ENCODE results near the gene PLA2G4A.

The PLA2G4A gene

DNA sequence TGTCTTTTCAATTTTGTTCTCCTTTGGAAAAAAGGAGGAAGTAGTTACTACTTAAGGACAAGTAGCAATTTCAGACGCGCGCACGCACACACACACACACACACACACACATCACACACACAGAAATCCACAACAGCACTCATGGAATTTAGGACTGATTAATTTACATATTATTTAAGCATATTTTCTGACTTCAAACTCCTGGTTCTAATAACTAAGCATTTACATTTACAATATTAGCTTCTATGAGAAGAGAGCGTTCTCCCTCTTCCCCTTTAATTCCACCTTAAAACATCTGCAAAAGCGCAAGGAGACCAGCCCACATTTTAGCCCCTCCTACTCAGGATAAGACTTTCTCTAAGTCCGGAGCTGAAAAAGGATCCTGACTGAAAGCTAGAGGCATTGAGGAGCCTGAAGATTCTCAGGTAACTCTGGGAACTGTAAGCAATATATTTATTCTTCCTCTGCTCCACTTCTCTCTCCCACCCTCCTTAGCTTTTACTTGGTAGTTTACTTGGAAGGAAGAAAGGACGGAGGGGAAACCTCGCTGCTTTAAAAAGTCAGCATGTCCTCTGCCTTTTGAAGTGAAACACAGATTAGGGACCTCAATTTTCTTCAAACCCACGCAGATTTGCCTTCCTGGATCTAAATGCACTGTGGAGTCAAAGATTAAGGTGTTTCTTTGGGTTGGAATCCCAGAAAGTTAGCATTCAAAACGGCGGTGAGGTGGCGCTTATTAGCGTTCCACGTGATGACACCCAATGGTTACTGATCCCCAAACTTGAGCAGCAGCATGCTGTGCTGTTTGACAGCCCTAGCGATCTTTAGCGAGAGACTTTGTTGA lies at the start of gene PLA2G4A:
TSS of gene PLA2G4A (plus strand) at position 339 of the 844 bp plus-strand sequence. CDS start 25,406 bp downstream, outside the sequence.
- peak; percentile 1 for DNase-seq

DNA sequence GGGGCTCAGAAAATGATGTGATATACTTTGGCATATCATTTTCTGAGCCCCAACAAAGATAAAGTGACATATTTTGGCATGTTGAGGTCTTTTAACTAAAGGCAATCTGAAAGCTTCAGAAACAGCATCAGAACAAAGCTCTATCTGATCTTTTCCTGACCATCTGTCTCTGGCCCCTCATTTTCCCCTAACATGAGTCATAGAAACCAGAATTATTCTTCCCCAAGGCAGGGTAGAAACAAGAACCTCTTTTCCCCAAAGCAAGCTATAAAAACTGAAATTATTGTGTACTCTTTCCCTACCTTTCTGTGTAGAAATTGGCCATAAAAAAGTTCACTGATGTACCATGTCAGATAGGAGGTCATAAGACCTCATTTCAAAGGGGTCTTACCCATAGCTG lies 48.7 kb upstream of the PLA2G4A start:
- DNase-seq: no peak

DNA sequence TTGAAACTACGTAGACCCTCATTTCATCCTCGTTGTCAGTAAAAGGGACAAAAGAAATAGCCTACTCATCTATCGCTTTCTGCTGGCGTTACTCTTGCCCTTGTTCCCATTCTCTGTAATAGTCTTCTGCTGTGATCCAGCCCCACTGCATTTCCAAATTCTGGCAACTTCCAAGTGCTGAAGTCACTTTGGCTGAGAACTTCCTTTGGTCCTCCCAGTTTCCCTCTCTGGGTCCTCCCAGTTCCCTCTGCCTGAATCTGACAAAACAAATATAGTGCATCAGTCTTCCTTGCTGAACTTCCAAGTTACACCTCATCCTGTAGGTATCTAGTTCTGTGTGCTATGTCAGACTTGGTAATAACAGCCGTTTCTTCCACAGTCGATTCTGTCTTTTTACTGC lies 47.0 kb upstream of the PLA2G4A start:
- DNase-seq: no peak

DNA sequence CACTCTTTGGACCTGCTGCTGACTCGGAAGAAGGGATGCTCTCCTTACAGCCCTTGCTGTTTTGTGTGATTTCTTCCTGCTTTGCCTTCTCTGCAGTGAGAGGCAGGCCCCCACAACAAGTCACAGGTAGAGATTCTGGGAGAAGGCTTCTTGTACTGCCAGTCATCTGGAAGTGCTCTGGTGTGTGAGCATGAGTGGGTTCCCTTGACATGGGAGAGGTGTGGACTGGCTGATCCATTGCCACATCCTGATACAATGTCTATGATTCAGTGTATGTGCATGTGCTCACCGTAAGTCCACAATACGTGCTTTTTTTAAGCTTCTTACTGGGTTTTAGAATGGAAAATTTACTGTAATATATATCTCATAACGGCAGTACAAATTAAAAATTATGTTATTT lies 46.0 kb upstream of the PLA2G4A start:
- no peak for DNase-seq

DNA sequence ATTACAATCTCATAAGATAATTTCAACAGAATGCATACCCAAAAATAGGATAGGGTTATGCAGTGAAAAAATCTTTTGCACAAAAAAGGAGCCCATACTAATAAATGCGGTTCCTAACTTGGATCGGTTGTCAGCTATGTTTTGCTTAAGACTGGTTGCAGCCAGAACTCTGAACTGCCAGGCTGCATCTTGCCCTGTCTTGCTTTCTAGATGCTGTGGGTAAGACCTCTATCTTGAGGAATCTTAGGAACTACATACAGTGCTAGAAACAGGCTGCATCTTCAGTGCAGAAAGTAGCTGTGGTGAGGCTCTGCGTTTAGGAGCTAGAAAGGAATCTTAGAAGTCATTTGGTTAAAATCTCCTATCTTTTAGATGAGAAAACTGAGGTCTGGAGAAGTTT lies 45.6 kb upstream of the PLA2G4A start:
- DNase-seq: no peak

DNA sequence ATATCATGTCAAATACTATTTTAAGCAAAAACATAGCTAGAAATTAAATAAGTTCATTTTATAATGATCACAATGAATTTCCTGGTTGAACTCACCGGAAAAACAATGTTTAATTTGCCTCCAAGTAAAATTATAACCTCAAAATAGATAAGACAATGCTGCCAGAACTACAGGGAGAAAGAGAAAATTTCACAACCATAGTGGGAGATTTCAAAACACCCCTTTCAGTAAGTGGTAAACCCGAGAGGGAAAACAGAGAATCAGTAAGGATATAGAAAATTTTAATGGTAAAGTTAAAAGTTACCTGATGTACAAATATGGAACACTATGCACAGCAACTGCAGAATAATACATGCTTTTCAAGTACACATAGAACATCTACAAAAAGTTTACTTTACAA lies 43.2 kb upstream of the PLA2G4A start:
- DNase-seq: no peak

DNA sequence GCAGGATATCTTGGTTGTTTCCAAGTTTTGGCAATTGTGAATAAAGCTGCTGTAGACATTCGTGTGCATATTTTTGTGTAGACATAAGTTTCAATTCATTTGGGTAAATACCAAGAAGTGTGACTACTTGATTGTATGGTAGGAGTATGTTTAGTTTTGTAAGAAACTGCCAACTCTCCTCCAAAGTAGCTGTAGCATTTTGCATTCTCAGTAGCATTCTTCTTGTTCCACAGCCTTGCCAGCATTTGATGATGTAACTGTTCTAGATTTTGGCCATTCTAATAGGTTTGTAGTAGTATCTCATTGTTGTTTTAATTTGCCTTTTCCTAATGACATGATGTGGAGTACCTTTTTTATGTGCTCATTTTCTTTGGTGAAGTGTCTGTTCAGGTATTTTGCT lies 38.6 kb upstream of the PLA2G4A start:
- DNase-seq: no peak

DNA sequence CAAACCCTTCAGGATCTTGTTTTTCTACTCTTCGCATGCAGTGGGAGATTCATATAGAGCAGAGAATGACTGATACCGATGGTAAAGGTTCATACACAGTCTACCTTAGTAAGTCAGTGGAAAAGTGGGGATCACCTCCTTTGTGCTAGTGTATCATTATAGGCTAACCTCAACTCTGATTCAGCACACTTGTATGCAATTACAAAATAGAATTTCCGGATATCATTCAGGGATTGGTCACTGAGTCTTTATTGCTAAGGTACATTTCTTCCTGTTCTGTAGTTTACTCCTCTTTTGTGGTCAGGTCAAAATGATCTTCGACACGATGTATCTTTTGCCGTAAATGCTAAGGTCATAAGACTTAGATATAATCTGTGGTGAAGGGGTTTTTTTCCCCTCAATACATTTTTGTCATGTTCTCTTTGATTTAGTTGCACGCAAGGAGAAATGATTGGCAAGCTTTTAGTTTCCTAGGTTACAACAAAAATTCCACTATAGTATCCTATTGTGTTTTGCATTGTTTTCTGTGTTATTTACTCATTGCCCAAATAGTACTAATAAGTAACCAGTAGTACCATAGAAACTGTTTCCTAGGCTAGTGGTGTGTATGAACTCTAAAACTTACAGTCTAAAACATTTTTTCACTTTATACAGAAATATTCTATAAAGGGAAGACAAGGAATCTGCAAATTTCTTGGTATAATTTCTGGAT lies 35.7 kb upstream of the PLA2G4A start:
- DNase-seq: no peak

DNA sequence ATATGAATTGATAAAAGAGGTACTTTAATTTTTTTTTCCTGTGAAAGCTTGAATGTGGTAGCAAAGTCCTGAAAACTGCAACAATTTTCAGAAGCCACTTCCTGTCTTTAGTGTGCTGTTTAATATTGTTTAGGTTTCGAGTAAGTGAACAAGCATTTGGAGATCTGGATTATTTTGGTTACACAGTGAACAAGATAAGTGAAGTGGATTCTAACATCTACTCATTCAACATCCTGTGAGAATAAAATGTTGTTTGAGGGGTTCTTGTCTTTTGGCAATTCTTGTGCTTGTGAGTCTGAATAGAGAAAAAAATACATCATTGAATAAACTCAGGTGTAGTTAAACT lies 35.2 kb upstream of the PLA2G4A start:
- DNase-seq: no peak

DNA sequence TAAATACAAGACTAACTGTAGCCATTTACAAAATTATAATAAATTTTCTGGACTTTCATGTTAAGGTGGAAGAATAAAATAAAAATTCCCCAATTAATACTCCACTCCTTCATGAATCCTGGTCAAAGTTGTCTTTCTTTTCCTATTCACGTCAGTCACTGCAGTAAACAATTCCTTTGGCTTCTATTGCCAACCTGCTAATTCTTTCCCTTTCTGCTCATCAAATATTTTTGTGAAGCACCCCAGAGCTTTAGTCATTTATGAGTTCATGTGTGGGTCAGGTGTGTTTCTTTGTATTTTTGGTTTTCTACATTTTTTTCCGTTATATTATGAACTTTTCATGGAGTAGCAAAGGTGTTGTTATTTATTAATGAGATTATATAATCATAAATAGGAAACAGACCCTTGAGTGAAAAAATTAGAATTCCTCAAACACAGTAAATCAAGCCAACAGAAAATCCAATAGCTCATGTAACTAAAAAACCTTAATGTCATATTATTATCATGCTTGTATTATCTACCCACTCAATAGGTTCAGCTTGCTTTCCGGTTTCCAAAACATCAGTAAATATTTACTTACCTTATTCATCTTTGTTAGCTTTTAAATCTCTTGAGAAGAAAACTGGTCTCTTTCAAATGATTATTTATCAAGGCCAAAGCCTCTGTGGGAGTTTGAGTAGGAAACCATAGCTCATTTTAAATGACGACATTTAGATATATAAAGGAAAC lies 29.6 kb upstream of the PLA2G4A start:
- no peak for DNase-seq

DNA sequence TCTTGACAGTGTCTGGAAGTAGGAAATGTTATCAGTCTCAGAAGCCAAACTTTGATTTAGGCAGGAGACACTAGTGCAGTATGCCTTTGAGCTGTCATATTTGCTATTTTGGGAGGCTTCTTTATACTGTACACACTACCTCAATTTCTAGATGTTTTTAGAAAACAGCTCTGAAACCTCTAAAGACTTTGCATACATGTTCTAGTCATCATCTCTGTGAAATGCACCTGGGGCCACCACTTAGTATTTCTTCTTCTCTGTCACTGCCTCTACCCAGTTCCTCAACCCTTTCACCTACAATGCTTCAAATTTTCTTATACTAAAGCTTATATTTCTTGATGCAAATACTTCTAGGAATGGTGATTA lies 29.1 kb upstream of the PLA2G4A start:
- no peak for DNase-seq

DNA sequence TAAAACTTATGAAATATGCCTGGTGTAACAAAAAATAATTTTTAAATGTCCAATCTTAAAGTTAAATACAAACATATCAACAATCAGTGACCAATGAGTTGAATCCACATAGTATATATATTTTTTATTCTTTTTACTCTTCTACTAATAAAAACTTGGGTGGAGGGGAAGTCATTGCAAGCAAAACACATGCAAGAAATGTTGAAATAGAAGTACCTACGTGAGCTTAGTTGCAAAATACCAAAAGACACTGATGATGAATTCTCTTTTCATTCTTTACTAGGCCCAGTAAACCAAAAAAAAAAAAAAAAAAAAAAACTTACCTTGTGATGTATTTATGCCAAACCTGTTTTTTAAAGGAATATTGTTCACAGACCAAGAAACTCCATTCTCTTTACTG lies 26.4 kb upstream of the PLA2G4A start:
- DNase-seq: no peak

DNA sequence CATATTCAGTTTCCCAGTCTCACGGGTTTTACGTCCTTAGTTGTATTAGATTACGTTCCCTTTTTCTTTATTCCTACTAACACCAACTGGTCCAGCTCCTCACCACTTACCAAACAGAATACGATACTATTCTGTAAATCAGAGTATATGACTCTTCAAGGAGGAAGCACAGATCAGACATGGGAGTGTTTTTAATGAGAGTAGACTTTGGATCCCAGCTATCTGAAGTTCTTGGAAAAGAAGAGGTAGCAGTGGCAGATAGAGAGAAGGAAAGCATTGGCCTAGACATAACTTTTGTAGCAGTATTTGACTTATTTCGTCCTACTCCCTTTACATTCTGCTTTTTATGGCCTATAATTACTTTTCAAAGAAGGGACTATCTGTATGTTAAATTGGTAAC lies 24.1 kb upstream of the PLA2G4A start:
- no peak for DNase-seq

DNA sequence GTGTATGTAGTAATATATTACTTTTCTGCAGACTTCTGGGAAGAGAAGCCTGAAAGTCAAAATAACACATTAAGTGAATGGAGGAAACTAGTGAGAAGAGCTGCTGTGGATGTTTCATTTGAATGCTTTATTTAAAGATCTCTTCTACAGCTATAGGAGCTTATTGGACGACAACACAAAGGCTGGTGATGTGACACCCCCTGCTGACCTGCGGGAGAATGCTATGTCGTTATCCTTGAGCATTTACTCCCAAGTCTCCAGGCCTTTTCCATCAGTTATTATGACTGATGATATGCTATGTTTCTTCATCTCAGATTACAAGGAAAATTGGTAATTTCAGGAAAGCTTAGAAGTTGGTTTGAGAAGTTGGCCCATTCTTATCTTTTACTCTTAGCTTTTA lies 22.3 kb upstream of the PLA2G4A start:
- DNase-seq: no peak

DNA sequence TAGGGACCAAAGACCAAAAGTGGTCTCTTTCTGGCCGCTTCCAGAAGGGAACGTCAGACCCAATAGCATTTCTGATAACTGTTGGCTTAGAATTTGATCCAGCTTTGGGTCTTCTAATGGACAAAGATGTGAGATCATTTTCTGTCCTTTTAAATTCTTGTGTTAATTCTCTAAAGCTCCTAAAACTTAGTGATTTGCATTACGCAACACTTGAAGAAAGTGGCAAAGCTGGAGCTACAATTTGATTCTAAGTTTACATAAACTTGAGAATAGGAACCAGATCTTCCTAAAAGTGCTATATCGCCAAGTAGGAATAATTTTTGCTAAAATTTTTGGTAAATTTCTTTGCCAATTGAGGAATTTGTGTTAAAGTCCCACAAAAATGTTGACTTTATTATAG lies 21.6 kb upstream of the PLA2G4A start:
- no peak for DNase-seq

DNA sequence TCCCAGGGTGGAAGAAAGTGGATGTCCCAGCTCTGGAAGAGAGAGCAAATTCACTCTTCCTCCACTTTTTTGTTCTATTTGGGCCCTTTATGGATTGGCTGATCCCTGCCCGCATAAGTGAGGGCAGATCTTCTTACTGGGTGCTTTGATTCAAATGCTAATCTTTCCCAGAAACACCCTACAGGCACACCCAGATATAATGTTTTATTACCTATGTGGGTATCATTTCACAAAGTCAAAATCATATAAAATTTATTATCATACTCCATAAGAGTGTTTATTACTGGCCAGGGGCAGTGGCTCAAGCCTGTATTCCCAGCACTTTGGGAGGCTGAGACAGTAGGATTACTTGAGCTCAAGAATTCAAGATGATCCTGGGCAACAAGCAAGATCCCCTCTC lies 16.9 kb upstream of the PLA2G4A start:
- DNase-seq: no peak

DNA sequence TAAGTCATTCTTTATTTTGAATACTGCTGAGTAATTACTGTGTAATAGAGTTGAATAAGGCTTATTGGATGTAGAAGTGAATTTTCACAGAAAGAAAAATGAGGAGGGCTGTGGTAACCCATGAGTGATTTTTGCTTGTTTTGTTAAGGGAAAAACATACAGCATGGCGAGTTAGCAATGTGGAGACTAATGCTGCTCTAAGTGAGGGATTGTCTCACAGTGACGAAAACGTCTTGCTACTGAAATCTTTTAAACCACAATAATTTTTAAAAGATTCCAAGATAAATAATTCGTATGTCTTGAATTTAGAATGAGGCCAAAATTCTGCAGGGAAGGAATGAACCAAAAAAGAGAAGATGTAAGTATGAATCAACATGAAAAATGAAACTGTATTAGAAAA lies 16.2 kb upstream of the PLA2G4A start:
- no peak for DNase-seq

DNA sequence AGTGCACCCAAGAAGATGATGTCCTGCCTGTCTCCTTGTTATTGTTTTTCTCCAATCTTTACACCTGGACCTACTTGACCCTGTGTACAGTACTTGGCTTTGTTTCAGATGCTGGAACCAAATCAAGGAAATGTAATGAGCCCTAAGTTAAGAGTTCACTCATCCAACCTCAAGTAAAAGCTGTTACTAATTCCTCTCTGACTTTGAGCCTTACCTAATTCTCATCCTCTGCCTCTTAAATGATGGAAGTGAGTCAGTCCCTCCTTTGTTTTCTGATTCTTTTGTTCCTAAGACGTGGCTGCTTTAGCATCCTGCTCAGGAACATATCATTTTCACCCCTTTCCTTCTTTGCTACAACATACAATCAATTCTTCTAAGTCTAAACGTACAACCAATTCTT lies 15.3 kb upstream of the PLA2G4A start:
- DNase-seq: no peak

DNA sequence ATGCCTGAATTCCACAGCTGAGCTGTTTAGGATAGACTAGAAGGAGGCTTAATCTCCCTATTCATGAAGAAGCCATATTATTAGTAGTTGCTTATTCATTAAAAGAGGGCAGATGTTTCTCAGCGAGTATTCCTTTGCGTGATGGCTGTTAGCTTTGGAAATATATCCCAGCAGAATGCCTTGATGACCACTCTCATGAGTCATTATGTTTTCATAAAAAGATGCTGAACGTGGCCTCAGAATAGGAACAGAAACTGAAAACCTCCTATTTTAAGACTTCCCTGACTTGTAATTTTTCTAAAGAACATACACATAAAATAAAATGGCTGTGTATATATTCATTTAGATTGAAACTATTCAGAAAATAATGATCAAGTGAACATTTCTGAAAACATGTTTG lies 9.6 kb upstream of the PLA2G4A start:
- no peak for DNase-seq

DNA sequence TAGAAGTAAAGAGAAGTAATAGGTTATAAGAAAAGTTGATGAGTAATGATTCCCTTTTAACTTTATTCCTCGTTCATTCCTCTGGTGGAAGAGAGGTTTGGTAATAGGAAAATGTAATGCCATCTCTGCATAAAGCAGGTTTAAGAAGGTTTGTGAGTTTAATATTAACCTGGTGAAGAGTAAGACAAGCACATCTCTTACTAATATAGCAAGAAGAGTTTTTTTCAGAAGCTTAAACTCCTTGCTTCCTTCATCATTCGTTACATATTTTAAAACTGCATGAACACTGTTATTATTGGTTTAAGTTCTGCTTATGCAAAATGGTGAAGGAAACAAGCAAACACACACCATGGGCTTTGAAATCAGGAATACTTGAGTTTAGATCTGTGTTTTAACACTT lies 9.2 kb upstream of the PLA2G4A start:
- no peak for DNase-seq

DNA sequence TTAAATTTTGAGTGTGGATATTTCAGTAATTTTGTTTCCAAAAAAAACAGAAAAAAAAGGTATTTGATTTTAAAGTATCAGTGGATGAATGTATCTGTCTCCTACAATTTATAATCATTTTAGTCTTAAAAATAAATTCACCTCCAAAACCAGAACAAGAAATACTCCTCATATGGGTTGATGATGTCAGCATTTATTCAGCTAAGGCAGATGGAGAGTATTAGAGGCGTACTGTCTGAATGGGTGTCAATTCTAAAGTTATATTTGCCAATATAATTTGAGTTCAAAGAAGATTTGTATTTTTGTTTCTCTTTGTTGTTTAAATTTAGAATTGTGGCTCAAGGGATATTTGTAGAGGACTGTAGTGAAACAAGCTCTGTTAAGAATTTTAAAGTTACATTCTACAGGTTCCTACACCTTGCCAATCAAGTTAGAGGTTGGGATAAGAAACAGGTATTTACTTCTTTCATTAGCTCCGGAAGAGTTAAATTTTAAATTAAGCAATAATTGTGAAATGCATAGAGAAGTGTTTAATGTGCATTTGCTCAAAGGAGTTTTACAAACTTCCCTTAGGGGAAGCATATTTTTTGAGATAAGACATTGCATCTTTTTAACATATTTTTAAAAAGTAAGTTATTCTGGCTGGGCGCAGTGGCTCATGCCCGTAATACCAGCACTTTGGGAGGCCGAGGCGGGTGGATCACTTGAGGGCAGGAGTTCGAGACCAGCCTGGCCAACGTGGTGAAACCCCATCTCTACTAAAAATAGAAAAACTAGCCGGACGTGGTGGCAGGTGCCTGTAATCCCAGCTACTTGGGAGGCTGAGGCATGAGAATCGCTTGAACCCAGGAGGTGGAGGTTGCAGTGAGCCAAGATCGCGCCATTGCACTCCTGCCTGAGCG lies 1.2 kb downstream of the PLA2G4A start:
- DNase-seq: no peak

DNA sequence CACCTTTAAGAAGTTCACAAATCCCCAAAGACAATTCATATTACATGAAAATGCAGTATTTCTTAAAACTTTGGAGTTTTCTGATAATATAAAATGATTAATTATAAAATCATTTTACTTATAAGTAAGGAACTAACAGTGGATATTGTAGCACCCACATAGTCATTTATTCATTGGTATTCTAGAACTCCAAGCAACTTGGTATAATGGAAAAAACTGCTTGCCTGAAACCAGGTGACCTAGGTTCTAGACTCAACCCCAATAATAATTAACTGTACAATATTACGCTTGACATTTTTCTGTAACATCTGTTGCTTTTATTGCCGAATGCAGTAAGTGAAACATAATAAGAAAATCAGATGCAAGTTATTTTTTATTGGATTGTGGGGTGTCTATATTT lies 2.4 kb downstream of the PLA2G4A start:
- DNase-seq: no peak

DNA sequence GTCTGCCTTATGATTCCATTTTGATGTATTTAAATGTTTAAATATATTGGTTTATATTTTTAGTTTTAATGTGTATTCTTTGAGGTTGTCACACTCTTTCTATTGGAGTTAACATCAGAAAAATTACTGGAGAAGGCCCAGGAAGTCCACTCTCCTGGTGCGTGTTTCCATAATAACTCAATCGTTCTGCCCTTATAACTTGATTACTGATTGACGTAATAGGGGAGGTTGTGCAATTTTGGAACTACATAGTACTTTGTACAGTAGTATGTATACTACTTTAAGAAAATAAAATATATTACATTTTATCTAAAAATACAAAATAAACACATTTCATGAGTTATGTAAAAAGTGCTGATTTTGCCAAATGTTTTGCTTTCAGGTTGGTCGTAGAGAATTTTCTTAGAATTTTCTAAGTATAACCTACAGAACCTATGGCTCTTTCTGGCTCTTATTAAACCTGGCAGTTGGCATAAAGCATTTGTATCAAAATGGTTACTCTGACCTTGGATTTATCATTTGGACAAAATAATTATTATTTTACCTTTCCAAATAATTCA lies 5.7 kb downstream of the PLA2G4A start:
- DNase-seq: no peak

Measured in stimulated activated CD4-positive, alpha-beta T cell treated with anti-CD3 and anti-CD28 coated beads, Interleukin-1b, Interleukin-23, amount 100 ng/mL, for 48 hours (primary cell).